WTC11 (cell line): ENCODE measurements around the gene TOX2.

Source experiments
- ATF2 ChIP-seq: sonication (generic); formaldehyde crosslinking; IDR thresholded peaks from 2 replicates; pipeline ENCODE4 v1.8.1; 2022; ENCODE audit warnings: low read depth, missing genetic modification reagents, borderline replicate concordance
- CREB1 ChIP-seq: sonication (generic); formaldehyde crosslinking; IDR thresholded peaks from 2 replicates; pipeline ENCODE4 v1.8.0; 2023; ENCODE audit warnings: mild to moderate bottlenecking, missing genetic modification reagents
- CTCF ChIP-seq: fragments of 200-600 bp; IDR thresholded peaks from 2 replicates; pipeline ENCODE4 v1.8.0; 2022; ENCODE audit warnings: antibody characterized with exemption
- FOXJ3 ChIP-seq: sonication (generic); formaldehyde crosslinking; IDR thresholded peaks from 2 replicates; pipeline ENCODE4 v1.9.0; 2021; ENCODE audit warnings: missing genetic modification reagents, mild to moderate bottlenecking, borderline replicate concordance
- ZNF263 ChIP-seq: sonication (generic); formaldehyde crosslinking; IDR thresholded peaks from 2 replicates; pipeline ENCODE4 v1.8.1; 2022; ENCODE audit warnings: low read depth, mild to moderate bottlenecking, moderate library complexity, missing genetic modification reagents

GRCh38 chr20:43977962-43978361, 63.3 kb downstream of the TOX2 start:
- TF ChIP-seq CTCF = no peak
- no peak for TF ChIP-seq CREB1
- TF ChIP-seq ZNF263 (CRISPR knock-in tag) = no peak
- no peak for TF ChIP-seq FOXJ3 (CRISPR knock-in tag)
- TF ChIP-seq ATF2 (CRISPR knock-in tag) = no peak
